ENCODE results near the gene STAT1.

Gene STAT1

DNA sequence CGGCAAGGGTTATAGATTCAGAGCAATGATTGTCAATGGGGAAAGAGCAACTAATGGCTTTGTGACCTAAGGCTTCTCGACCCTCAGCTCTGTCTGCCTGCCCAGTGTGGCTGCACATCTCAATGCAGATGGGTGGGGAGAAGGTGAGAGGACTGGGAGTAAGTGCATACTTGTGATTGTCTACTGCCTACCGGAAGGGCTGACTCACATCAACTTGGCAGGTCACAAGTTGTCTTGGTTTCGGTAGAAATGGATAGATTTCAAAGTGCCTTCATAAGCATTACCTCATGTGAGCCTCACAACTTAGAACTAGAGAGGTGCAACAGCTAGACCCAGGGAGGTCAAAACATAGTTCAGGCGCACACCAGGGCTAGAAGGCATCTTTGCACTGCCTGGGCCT, 29.4 kb downstream of the STAT1 start:
- Histone ChIP-seq H3F3A (ENCODE audit: insufficient read depth, low read length) (no peaks in the 10 kb centered on the region), H3K79me2 (ENCODE audit: insufficient read depth, low read length) (no peaks in the 10 kb centered on the region), H3K27ac (ENCODE audit: low read depth, low read length, poor library complexity, severe bottlenecking) (no peak overlapping the region), H3K4me1 (ENCODE audit: insufficient read depth, low read length, severe bottlenecking) (peaks cover 22% of the 10 kb centered on the region), H3K27me3 (ENCODE audit: insufficient read depth, low read length) (no peaks in the 10 kb centered on the region), H3K4me3 (ENCODE audit: low read depth, low read length, poor library complexity, severe bottlenecking) (no peak overlapping the region), H3K9me2 (ENCODE audit: low read depth, low read length) (no peaks in the 10 kb centered on the region), H3K36me3 (ENCODE audit: insufficient read depth, low read length) (peaks cover 94% of the 10 kb centered on the region), H3K9me3 (ENCODE audit: low read length) (no peaks in the 10 kb centered on the region), H4K20me1 (ENCODE audit: insufficient read depth, low read length) (no peaks in the 10 kb centered on the region), H3K4me2 (ENCODE audit: low read length) (no peak overlapping the region), H3K9ac (ENCODE audit: low read length) (no peak overlapping the region), H2AFZ (ENCODE audit: low read length) (no peak overlapping the region)
- TF ChIP-seq EZH2 (IDR thresholded peaks at IDR 0.05; ENCODE audit: borderline replicate concordance, low read length), result no peak
- TF ChIP-seq, protein P1, sequence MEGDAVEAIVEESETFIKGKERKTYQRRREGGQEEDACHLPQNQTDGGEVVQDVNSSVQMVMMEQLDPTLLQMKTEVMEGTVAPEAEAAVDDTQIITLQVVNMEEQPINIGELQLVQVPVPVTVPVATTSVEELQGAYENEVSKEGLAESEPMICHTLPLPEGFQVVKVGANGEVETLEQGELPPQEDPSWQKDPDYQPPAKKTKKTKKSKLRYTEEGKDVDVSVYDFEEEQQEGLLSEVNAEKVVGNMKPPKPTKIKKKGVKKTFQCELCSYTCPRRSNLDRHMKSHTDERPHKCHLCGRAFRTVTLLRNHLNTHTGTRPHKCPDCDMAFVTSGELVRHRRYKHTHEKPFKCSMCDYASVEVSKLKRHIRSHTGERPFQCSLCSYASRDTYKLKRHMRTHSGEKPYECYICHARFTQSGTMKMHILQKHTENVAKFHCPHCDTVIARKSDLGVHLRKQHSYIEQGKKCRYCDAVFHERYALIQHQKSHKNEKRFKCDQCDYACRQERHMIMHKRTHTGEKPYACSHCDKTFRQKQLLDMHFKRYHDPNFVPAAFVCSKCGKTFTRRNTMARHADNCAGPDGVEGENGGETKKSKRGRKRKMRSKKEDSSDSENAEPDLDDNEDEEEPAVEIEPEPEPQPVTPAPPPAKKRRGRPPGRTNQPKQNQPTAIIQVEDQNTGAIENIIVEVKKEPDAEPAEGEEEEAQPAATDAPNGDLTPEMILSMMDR (IDR thresholded peaks at IDR 0.05; ENCODE audit: low read length), result no peak

DNA sequence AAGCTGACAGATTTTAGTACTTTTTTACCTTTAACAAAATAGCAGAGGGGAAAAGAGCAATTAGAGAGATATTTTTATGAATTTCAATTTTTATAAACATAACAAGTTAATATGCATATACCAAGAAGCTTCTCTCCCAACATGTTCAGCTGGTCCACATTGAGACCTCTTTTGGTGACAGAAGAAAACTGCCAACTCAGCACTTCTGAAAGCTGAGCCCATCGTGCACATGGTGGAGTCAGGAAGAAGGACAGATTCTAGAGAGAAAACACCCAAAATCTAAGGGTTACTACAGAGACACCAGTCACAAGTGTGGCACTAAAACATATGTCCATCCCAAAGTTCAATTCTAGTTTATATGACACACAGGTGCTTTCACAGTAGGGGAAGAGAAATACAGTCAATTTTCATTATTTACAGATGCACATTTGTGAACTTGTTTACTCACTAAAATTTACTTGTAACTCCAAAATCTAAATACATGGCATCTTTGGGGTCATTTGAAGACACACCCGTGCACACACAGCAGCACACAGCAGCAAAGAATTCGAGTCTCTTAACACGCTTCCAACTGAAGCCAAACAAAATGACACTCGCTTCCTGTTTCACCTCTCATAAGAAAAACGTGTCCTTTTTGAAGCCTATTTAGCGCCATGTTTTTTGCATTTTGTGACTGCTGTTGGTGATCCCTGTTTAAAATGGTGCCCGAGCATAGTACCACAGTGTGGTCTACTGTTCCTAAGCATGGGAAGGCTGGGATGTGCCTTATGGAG, 31.5 kb downstream of the STAT1 start:
- H3K9me3 ChIP-seq (ENCODE audit: low read length), result no peaks in the 10 kb centered on the region
- TF ChIP-seq, protein P1 (IDR thresholded peaks at IDR 0.05; ENCODE audit: low read length), result no peak
- no peak for TF ChIP-seq EZH2 (IDR thresholded peaks at IDR 0.05; ENCODE audit: borderline replicate concordance, low read length)
- H3K79me2 ChIP-seq (ENCODE audit: insufficient read depth, low read length), result no peaks in the 10 kb centered on the region
- no peak overlapping the region for H2AFZ ChIP-seq (ENCODE audit: low read length)
- H3K9me2 ChIP-seq (ENCODE audit: low read depth, low read length), result no peaks in the 10 kb centered on the region
- no peaks in the 10 kb centered on the region for H3K27me3 ChIP-seq (ENCODE audit: insufficient read depth, low read length)
- H3K4me1 ChIP-seq (ENCODE audit: insufficient read depth, low read length, severe bottlenecking), result peaks cover 24% of the 10 kb centered on the region
- no peak overlapping the region for H3K27ac ChIP-seq (ENCODE audit: low read depth, low read length, poor library complexity, severe bottlenecking)
- H3K4me3 ChIP-seq (ENCODE audit: low read depth, low read length, poor library complexity, severe bottlenecking), result no peak overlapping the region
- no peaks in the 10 kb centered on the region for H4K20me1 ChIP-seq (ENCODE audit: insufficient read depth, low read length)
- no peaks in the 10 kb centered on the region for H3F3A ChIP-seq (ENCODE audit: insufficient read depth, low read length)
- H3K4me2 ChIP-seq (ENCODE audit: low read length), result no peak overlapping the region
- H3K9ac ChIP-seq (ENCODE audit: low read length), result no peak overlapping the region
- H3K36me3 ChIP-seq (ENCODE audit: insufficient read depth, low read length), result peaks cover 91% of the 10 kb centered on the region

DNA sequence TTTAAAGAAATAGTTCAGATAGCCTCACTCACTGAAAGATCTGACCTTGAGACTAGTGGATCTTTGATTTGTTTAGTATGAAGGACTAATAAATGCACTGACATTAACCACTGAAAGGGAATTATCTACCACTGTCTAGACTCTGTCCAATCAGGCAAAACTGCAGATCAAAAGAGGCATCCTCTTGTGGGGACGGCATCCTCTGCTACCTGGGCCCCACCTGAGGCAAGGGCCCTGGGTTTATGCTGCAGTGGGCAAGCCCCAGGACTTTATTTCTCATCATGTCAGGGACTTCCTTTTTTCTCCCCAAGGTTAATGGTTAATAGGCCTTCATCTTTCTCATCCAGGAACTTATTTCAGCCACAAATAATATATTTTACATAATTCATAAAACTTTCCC, 32.2 kb downstream of the STAT1 start:
- H3K9me3 ChIP-seq (ENCODE audit: low read length), result no peaks in the 10 kb centered on the region
- H3K9me2 ChIP-seq (ENCODE audit: low read depth, low read length), result no peaks in the 10 kb centered on the region
- no peak overlapping the region for H2AFZ ChIP-seq (ENCODE audit: low read length)
- no peaks in the 10 kb centered on the region for H3F3A ChIP-seq (ENCODE audit: insufficient read depth, low read length)
- no peak overlapping the region for H3K4me3 ChIP-seq (ENCODE audit: low read depth, low read length, poor library complexity, severe bottlenecking)
- peak overlapping the region; percentile 67 for H3K27ac ChIP-seq (ENCODE audit: low read depth, low read length, poor library complexity, severe bottlenecking)
- H3K36me3 ChIP-seq (ENCODE audit: insufficient read depth, low read length), result peaks cover 86% of the 10 kb centered on the region
- H3K9ac ChIP-seq (ENCODE audit: low read length), result no peak overlapping the region
- no peaks in the 10 kb centered on the region for H3K27me3 ChIP-seq (ENCODE audit: insufficient read depth, low read length)
- TF ChIP-seq, protein P1 (IDR thresholded peaks at IDR 0.05; ENCODE audit: low read length), result no peak
- TF ChIP-seq EZH2 (IDR thresholded peaks at IDR 0.05; ENCODE audit: borderline replicate concordance, low read length), result no peak
- H3K4me2 ChIP-seq (ENCODE audit: low read length), result no peak overlapping the region
- peaks cover 24% of the 10 kb centered on the region for H3K4me1 ChIP-seq (ENCODE audit: insufficient read depth, low read length, severe bottlenecking)
- H3K79me2 ChIP-seq (ENCODE audit: insufficient read depth, low read length), result no peaks in the 10 kb centered on the region
- no peaks in the 10 kb centered on the region for H4K20me1 ChIP-seq (ENCODE audit: insufficient read depth, low read length)

Data from OCI-LY1 (cell line).